PC-9 (cell line): ENCODE data around the gene SMOC2.

Experiments used
- EZH2 ChIP-seq: fragments of 200-600 bp; sonication (generic); IDR thresholded peaks from 2 replicates; pipeline ENCODE4 v1.8.0; 2017; ENCODE audit warnings: antibody characterized with exemption, low read depth
- TF ChIP-seq, protein P1 (sequence below): fragments of 200-600 bp; sonication (generic); conservative IDR thresholded peaks from 2 replicates; pipeline ENCODE4 v1.6.1; 2017; ENCODE audit warnings: mixed run types, antibody characterized with exemption, mild to moderate bottlenecking, moderate library complexity

DNA sequence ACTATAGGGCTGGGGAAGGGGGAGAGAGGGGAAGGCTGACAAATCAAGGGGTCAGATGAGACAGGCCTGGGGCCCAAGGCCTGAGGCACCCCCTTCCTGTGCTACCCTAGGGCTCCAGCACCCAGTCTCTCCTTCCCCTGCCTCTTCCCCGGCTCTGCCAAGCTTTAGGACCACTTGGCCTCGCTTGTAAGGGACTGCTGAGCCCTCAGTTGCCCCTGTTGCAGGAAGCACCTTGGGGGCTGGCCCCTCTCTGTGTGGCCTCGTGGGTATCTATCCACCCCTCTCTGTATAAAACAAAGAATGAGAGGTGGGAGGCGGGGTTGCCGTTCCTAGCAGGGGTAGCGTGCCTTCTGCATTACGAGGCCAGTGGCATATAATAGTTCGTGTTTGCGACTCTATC, 21.4 kb upstream of the SMOC2 start:
- TF ChIP-seq, protein P1, sequence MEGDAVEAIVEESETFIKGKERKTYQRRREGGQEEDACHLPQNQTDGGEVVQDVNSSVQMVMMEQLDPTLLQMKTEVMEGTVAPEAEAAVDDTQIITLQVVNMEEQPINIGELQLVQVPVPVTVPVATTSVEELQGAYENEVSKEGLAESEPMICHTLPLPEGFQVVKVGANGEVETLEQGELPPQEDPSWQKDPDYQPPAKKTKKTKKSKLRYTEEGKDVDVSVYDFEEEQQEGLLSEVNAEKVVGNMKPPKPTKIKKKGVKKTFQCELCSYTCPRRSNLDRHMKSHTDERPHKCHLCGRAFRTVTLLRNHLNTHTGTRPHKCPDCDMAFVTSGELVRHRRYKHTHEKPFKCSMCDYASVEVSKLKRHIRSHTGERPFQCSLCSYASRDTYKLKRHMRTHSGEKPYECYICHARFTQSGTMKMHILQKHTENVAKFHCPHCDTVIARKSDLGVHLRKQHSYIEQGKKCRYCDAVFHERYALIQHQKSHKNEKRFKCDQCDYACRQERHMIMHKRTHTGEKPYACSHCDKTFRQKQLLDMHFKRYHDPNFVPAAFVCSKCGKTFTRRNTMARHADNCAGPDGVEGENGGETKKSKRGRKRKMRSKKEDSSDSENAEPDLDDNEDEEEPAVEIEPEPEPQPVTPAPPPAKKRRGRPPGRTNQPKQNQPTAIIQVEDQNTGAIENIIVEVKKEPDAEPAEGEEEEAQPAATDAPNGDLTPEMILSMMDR = no peak
- no peak for TF ChIP-seq EZH2
